GM12801 (cell line): ENCODE data around the gene GRIN2D.

ENCODE experiments used
- TF ChIP-seq, protein P1 (sequence below): IDR thresholded peaks from one replicate; pipeline ENCODE4 v1.5.1; 2011; ENCODE audit warnings: control low read depth; ENCODE audit not compliant: insufficient read length; ENCODE audit errors: extremely low read depth

Gene GRIN2D

DNA sequence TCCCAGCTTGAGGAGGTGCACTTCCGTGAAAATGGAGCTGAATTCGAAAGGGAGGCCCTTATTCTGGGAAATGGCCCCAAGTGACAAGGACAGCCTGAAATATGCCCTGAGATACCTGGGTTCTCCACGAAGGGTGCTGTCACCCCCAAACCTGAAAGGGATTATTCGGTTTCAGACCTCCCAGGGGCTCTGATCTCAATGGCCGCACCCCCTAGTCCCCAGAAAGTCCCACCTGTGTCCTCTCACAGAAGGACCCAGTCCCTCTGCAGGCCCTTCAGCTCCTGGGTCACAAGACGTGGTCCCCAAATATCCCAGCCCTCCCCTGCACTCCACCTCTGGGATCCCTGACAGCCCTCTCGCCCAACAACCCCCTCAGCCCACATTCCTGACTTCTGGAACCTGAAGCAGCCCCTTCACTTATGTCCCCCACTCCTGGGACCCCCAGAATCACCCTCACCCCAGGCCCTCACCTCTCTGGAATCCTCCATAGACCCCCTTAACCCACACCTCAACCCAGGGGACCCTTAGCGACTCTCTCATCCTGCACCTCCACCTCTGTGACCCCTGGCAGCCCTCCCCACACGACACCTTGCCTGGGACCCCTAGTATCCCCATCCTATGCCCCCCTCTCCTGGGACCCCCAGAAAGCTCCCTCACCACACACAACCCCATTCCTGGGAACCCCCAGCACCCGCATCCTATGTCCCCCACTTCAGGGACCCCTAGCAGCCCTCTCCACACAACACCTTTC is 28.7 kb upstream of the GRIN2D start:
- TF ChIP-seq, protein P1, sequence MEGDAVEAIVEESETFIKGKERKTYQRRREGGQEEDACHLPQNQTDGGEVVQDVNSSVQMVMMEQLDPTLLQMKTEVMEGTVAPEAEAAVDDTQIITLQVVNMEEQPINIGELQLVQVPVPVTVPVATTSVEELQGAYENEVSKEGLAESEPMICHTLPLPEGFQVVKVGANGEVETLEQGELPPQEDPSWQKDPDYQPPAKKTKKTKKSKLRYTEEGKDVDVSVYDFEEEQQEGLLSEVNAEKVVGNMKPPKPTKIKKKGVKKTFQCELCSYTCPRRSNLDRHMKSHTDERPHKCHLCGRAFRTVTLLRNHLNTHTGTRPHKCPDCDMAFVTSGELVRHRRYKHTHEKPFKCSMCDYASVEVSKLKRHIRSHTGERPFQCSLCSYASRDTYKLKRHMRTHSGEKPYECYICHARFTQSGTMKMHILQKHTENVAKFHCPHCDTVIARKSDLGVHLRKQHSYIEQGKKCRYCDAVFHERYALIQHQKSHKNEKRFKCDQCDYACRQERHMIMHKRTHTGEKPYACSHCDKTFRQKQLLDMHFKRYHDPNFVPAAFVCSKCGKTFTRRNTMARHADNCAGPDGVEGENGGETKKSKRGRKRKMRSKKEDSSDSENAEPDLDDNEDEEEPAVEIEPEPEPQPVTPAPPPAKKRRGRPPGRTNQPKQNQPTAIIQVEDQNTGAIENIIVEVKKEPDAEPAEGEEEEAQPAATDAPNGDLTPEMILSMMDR = no peak

- TF ChIP-seq, protein P1 = no peak
Observed at GRCh38 chr19:48365602-48366001, 27.9 kb upstream of the GRIN2D start.

GRCh38 chr19:48367855-48368254 is 25.6 kb upstream of the GRIN2D start:
- TF ChIP-seq, protein P1 = no peak

DNA sequence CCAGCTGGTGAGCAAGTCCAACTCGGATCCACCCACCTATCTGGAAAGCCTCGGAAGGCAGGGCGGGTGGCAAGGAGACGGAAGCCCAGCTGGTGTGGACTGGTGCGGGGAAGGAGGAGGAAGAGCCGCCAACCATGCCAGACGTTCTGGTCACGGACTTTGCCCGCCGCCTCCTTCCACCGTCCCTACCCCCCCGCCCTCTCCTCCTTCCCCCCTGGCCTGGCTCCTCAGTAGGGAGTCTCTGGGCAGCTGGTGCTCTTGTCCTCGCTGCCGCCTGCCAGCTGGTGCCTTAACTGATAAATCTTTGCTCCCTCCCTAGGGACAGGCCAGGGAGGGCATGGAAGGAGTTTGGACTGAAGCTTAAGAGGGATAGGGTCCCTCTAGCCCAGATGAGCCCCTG is 24.5 kb upstream of the GRIN2D start:
- TF ChIP-seq, protein P1 = no peak

- TF ChIP-seq, protein P1 = no peak
Observed at GRCh38 chr19:48370955-48371354, 22.5 kb upstream of the GRIN2D start.

- TF ChIP-seq, protein P1 = no peak
Observed at GRCh38 chr19:48371367-48371766, 22.1 kb upstream of the GRIN2D start.

DNA sequence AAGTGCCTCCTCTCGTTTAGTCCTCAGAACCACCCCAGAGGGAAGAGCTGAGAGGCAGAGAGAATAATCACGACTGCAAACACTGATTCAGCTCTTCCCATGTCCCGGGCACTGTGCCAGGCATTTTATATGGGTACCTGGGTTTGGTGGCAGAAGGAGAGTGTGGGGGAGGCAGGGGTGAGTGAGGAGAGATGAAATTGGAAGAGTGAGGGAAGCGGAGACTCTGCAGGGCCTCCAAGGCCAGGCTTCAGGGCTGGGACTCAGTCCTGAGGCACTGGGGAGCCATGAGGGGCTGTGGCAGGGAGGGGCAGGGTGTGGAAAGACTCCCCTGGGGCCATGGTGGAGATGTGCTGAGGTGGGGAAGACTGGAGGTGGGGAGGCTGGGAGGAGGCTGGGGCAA is 20.6 kb upstream of the GRIN2D start:
- TF ChIP-seq, protein P1 = no peak
